C4-2B (cell line): ENCODE measurements around the gene STK17B.

Experiments
- ZFX ChIP-seq: fragments of 450-650 bp; IDR thresholded peaks from 2 replicates; pipeline ENCODE4 v1.6.1; 2017
- TF ChIP-seq, protein P1 (sequence below): fragments of 450-650 bp; conservative IDR thresholded peaks from 2 replicates; pipeline ENCODE4 v1.5.1; 2017; ENCODE audit warnings: mild to moderate bottlenecking

DNA sequence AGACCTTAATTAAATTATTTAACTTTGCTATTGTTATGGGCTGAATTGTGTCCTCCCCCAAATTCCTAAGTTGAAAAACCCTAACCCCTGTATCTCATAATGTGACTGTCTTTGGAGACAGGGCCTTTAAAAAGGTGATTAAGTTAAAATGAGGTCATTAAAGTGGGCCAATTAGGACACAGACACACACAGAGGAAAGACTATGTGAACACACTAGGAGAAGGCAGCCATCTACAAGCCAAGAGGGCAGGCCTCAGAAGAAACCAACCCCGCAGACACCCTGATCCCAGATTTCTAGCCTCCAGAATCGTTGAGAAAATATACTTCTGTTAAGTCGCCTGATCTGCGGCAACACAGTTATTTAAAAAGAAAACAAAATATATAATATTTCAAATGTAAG is 6.4 kb downstream of the STK17B start:
- TF ChIP-seq, protein P1, sequence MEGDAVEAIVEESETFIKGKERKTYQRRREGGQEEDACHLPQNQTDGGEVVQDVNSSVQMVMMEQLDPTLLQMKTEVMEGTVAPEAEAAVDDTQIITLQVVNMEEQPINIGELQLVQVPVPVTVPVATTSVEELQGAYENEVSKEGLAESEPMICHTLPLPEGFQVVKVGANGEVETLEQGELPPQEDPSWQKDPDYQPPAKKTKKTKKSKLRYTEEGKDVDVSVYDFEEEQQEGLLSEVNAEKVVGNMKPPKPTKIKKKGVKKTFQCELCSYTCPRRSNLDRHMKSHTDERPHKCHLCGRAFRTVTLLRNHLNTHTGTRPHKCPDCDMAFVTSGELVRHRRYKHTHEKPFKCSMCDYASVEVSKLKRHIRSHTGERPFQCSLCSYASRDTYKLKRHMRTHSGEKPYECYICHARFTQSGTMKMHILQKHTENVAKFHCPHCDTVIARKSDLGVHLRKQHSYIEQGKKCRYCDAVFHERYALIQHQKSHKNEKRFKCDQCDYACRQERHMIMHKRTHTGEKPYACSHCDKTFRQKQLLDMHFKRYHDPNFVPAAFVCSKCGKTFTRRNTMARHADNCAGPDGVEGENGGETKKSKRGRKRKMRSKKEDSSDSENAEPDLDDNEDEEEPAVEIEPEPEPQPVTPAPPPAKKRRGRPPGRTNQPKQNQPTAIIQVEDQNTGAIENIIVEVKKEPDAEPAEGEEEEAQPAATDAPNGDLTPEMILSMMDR, result no peak
- TF ChIP-seq ZFX, result no peak
